T1000 (cell line): ENCODE measurements around the gene SEMA6D.

Source experiments
- DNase-seq: peaks from one replicate; lab custom pipeline; 2025; ENCODE audit warnings: mixed read lengths; lab: John Stamatoyannopoulos, UW

Gene SEMA6D

GRCh38 chr15:47717036-47717612, at the start of gene SEMA6D:
TSS of gene SEMA6D (plus strand) at chr15:47717505. CDS start at chr15:47759799, 42,294 bp downstream.
- DNase-seq, result peak; percentile 71

- DNase-seq, result no peak
Observed at GRCh38 chr15:47669221-47669620, 48.1 kb upstream of the SEMA6D start.

- DNase-seq, result no peak
Observed at GRCh38 chr15:47670365-47670764, 46.9 kb upstream of the SEMA6D start.

- DNase-seq, result no peak
Observed at GRCh38 chr15:47673232-47673761, 44.0 kb upstream of the SEMA6D start.

- DNase-seq, result no peak
Observed at GRCh38 chr15:47674586-47675232, 42.6 kb upstream of the SEMA6D start.

GRCh38 chr15:47675735-47676134, 41.6 kb upstream of the SEMA6D start:
- DNase-seq, result no peak

- no peak for DNase-seq
Observed at GRCh38 chr15:47678040-47678439, 39.3 kb upstream of the SEMA6D start.

- DNase-seq, result no peak
Observed at GRCh38 chr15:47682661-47683060, 34.6 kb upstream of the SEMA6D start.

- DNase-seq, result no peak
Observed at GRCh38 chr15:47685141-47685870, 32.0 kb upstream of the SEMA6D start.

GRCh38 chr15:47688573-47689086, 28.7 kb upstream of the SEMA6D start:
- no peak for DNase-seq

- no peak for DNase-seq
Observed at GRCh38 chr15:47689660-47690059, 27.6 kb upstream of the SEMA6D start.

GRCh38 chr15:47691882-47692281, 25.4 kb upstream of the SEMA6D start:
- no peak for DNase-seq

GRCh38 chr15:47696351-47696750, 21.0 kb upstream of the SEMA6D start:
- no peak for DNase-seq

GRCh38 chr15:47705281-47705997, 11.9 kb upstream of the SEMA6D start:
- DNase-seq, result no peak

- no peak for DNase-seq
Observed at GRCh38 chr15:47707391-47707790, 9.9 kb upstream of the SEMA6D start.

- no peak for DNase-seq
Observed at GRCh38 chr15:47708161-47708980, 8.9 kb upstream of the SEMA6D start.

GRCh38 chr15:47711655-47712054, 5.7 kb upstream of the SEMA6D start:
- DNase-seq, result no peak

GRCh38 chr15:47715402-47715801, 1.9 kb upstream of the SEMA6D start:
- no peak for DNase-seq

- DNase-seq, result no peak
Observed at GRCh38 chr15:47715856-47716445, 1.4 kb upstream of the SEMA6D start.

- no peak for DNase-seq
Observed at GRCh38 chr15:47716516-47716915, 789 bp upstream of the SEMA6D start.
